HCT116 (cell line): Measurements from ENCODE around the gene FRMD4A. TPM values are rescaled to one million over a fixed set of nuclear protein-coding genes. Genes with fewer than 3 reads are reported as not detected.

Experiments used
- ATAC-seq: fragments of 200-7000 bp; cut with Tn5 transposase; 2 replicates; pipeline ENCODE4 v1.9.1; 2020; ENCODE audit warnings: mild to moderate bottlenecking, moderate library complexity
- BruUV-seq: library from RNA; stranded (reverse); fragments of 400-500 nt; replicated peaks from 2 replicates; lab custom pipeline; 2021; lab: Mats Ljungman, UMichigan
- CTCF ChIA-PET: fragments of 300-600 bp; sonication (Branson Sonifier 250); formaldehyde crosslinking; loops from one replicate; lab custom pipeline; 2021; ENCODE audit warnings: antibody characterized with exemption; lab: Charles Lee
- POLR2A ChIA-PET: fragments of 300-600, 350-600 bp; sonication (Branson Sonifier 250); formaldehyde crosslinking; loops from one replicate; lab custom pipeline; 2021; ENCODE audit warnings: antibody characterized with exemption; lab: Charles Lee
- RAD21 ChIA-PET, 2 experiments: fragments of 300-600 bp; sonication (Branson Sonifier 250); formaldehyde crosslinking; loops; one replicate each; lab custom pipeline; 2023; ENCODE audit warnings: low total read pairs in 2 of 2; ENCODE audit not compliant: uncharacterized antibody in 2 of 2, unreplicated experiment in 2 of 2, low non-redundant PET in 1 of 2; lab: Charles Lee
- DNase-seq: peaks from one replicate; pipeline ENCODE4 v3.0.0-alpha.2; 2010; ENCODE audit warnings: low read depth, low spot score
- H2AFZ ChIP-seq: fragments of 200-600 bp; shearing (Covaris generic), sonication (generic); 2 replicates; pipeline ENCODE4 v1.6.1; 2017; ENCODE audit warnings: low read depth, mixed run types, mixed read lengths, antibody characterized with exemption, low read length; ENCODE audit not compliant: poor library complexity, severe bottlenecking
- H3K27ac ChIP-seq: 2 replicates; pipeline ENCODE4 v1.5.1; 2012; ENCODE audit warnings: low read depth, low read length
- H3K27me3 ChIP-seq: fragments of 200-600 bp; sonication (generic); 2 replicates; pipeline ENCODE4 v1.6.1; 2016; ENCODE audit warnings: mixed run types, low read length, mixed read lengths; ENCODE audit not compliant: insufficient read depth
- H3K36me3 ChIP-seq, 2 experiments: fragments of 200-500 bp in 1 of 2; fragments of 200-600 bp in 1 of 2; sonication (Bioruptor generic) in 1 of 2; sonication (generic) in 1 of 2; 2 replicates each; pipeline versions ENCODE4 v1.5.1 to v1.6.1; 2014 to 2016; ENCODE audit warnings: low read length in 2 of 2, inconsistent platforms in 1 of 2, mixed read lengths in 1 of 2, mixed run types in 1 of 2; ENCODE audit not compliant: insufficient read depth in 2 of 2, control insufficient read depth in 1 of 2
- H3K4me1 ChIP-seq, 2 experiments: fragments of 200-600 bp in 1 of 2; sonication (generic) in 1 of 2; 2 replicates each; pipeline versions ENCODE4 v1.5.1 to v1.6.1; 2012 to 2017; ENCODE audit warnings: low read length in 2 of 2, inconsistent platforms in 1 of 2, mild to moderate bottlenecking in 1 of 2, mixed read lengths in 1 of 2, mixed run types in 1 of 2, moderate library complexity in 1 of 2; ENCODE audit not compliant: insufficient read depth in 2 of 2, control insufficient read depth in 1 of 2
- H3K4me2 ChIP-seq: fragments of 200-600 bp; sonication (generic); 2 replicates; pipeline ENCODE4 v1.6.1; 2017; ENCODE audit warnings: mixed run types, low read length, mixed read lengths
- H3K4me3 ChIP-seq, 2 experiments: fragments of 200-600 bp in 1 of 2; sonication (generic) in 1 of 2; replicated peaks in 1 of 2; 2 replicates each; pipeline ENCODE4 v1.5.1; 2011 to 2016; ENCODE audit warnings: low read length in 2 of 2, control low read depth in 1 of 2, low read depth in 1 of 2, mild to moderate bottlenecking in 1 of 2, mixed read lengths in 1 of 2, mixed run types in 1 of 2
- H3K79me2 ChIP-seq: fragments of 200-600 bp; sonication (generic); 2 replicates; pipeline ENCODE4 v1.6.1; 2017; ENCODE audit warnings: mild to moderate bottlenecking, mixed run types, low read length, moderate library complexity, mixed read lengths; ENCODE audit not compliant: insufficient read depth
- H3K9ac ChIP-seq: fragments of 200-600 bp; sonication (generic); 2 replicates; pipeline ENCODE4 v1.6.1; 2016; ENCODE audit warnings: low read length, mixed read lengths
- H3K9me2 ChIP-seq: fragments of 200-600 bp; sonication (generic), shearing (Covaris generic); 2 replicates; pipeline ENCODE4 v1.6.1; 2017; ENCODE audit warnings: mixed run types, mild to moderate bottlenecking, moderate library complexity; ENCODE audit not compliant: insufficient read depth
- H3K9me3 ChIP-seq, 2 experiments: fragments of 200-500 bp in 1 of 2; fragments of 200-600 bp in 1 of 2; sonication (Bioruptor generic) in 1 of 2; sonication (generic) in 1 of 2; 2 replicates each; pipeline ENCODE4 v1.6.1; 2014 to 2017; ENCODE audit warnings: low read length in 2 of 2, mixed read lengths in 2 of 2, inconsistent platforms in 1 of 2, low read depth in 1 of 2, mild to moderate bottlenecking in 1 of 2, mixed run types in 1 of 2, moderate library complexity in 1 of 2; ENCODE audit not compliant: control insufficient read depth in 1 of 2, insufficient read depth in 1 of 2
- H4K20me1 ChIP-seq: fragments of 200-600 bp; sonication (generic), shearing (Covaris generic); 2 replicates; pipeline ENCODE4 v1.6.1; 2017; ENCODE audit warnings: mixed run types, mild to moderate bottlenecking, moderate library complexity; ENCODE audit not compliant: insufficient read depth
- CBX3 ChIP-seq: IDR thresholded peaks from 2 replicates; pipeline ENCODE4 v1.6.1; 2012; ENCODE audit warnings: low read depth
- CEBPB ChIP-seq: IDR thresholded peaks from 2 replicates; pipeline ENCODE4 v1.6.1; 2012; ENCODE audit warnings: low read depth
- EGR1 ChIP-seq: IDR thresholded peaks from 2 replicates; pipeline ENCODE4 v1.6.1; 2012; ENCODE audit warnings: low read depth
- ELF1 ChIP-seq: IDR thresholded peaks from 2 replicates; pipeline ENCODE4 v1.6.1; 2012; ENCODE audit warnings: low read depth, borderline replicate concordance
- EZH2 ChIP-seq: fragments of 200-600 bp; sonication (generic); IDR thresholded peaks from 2 replicates; pipeline ENCODE4 v1.6.1; 2017; ENCODE audit warnings: antibody characterized with exemption, mixed run types
- EZH2phosphoT487 ChIP-seq: fragments of 200-600 bp; IDR thresholded peaks from 2 replicates; pipeline ENCODE4 v1.6.1; 2018; ENCODE audit warnings: antibody characterized with exemption, borderline replicate concordance
- FOSL1 ChIP-seq: IDR thresholded peaks from 2 replicates; pipeline ENCODE4 v1.6.1; 2012; ENCODE audit warnings: low read depth
- JUND ChIP-seq: IDR thresholded peaks from 2 replicates; pipeline ENCODE4 v1.6.1; 2012
- POLR2A ChIP-seq: IDR thresholded peaks from 2 replicates; pipeline ENCODE4 v1.7.0; 2011; ENCODE audit warnings: borderline replicate concordance; ENCODE audit not compliant: insufficient read depth, insufficient read length; ENCODE audit errors: extremely low read depth
- POLR2AphosphoS5 ChIP-seq: IDR thresholded peaks from 2 replicates; pipeline ENCODE4 v1.6.1; 2011; ENCODE audit warnings: mild to moderate bottlenecking, low read depth, low read length, moderate library complexity
- SIN3A ChIP-seq: IDR thresholded peaks from 2 replicates; pipeline ENCODE4 v1.6.1; 2012; ENCODE audit warnings: low read depth
- SRF ChIP-seq: IDR thresholded peaks from 2 replicates; pipeline ENCODE4 v1.6.1; 2012; ENCODE audit warnings: low read depth
- TCF7L2 ChIP-seq: IDR thresholded peaks from 2 replicates; pipeline ENCODE4 v1.7.0; 2011; ENCODE audit warnings: borderline replicate concordance, inconsistent platforms; ENCODE audit not compliant: insufficient read depth, insufficient read length; ENCODE audit errors: extremely low read depth
- YY1 ChIP-seq: IDR thresholded peaks from 2 replicates; pipeline ENCODE4 v1.6.1; 2011; ENCODE audit warnings: low read length, low read depth, moderate library complexity, mild to moderate bottlenecking; ENCODE audit not compliant: insufficient replicate concordance; ENCODE audit errors: extremely low read depth
- ZNF274 ChIP-seq: fragments of 200-500 bp; sonication (Bioruptor generic); IDR thresholded peaks from 2 replicates; pipeline ENCODE4 v1.6.1; 2014; ENCODE audit warnings: mild to moderate bottlenecking, low read depth, low read length, inconsistent platforms
- intact Hi-C: fragments of 100-400 bp; cut with micrococcal nuclease; formaldehyde crosslinking; loops from 2 replicates; pipeline ENCODE4 v1.10.0; 2022
- total RNA-seq: library from RNA; stranded (reverse); gene quantifications from one replicate; pipeline ENCODE4 v1.2.1, GENCODE V29; 2021; ENCODE audit not compliant: unreplicated experiment
- TF ChIP-seq, protein P1 (sequence below): IDR thresholded peaks from 2 replicates; pipeline ENCODE4 v1.6.1; 2011; ENCODE audit warnings: mild to moderate bottlenecking, low read length, moderate library complexity; ENCODE audit not compliant: insufficient replicate concordance; ENCODE audit errors: extremely low read depth
- TF ChIP-seq, protein P2 (sequence below), 3 experiments: fragments of 200-600 bp in 1 of 3; sonication (generic) in 1 of 3; IDR thresholded peaks in 2 of 3; conservative IDR thresholded peaks in 1 of 3; 2 replicates each; pipeline ENCODE4 v1.5.1; 2012 to 2017; ENCODE audit warnings: low read depth in 2 of 3, low read length in 2 of 3, antibody characterized with exemption in 1 of 3, borderline replicate concordance in 1 of 3, control low read depth in 1 of 3, mild to moderate bottlenecking in 1 of 3, mixed read lengths in 1 of 3, mixed run types in 1 of 3, moderate library complexity in 1 of 3; ENCODE audit not compliant: insufficient read depth in 1 of 3
- TF ChIP-seq, protein P3 (sequence below): IDR thresholded peaks from 2 replicates; pipeline ENCODE4 v1.6.1; 2012

Gene FRMD4A
- total RNA-seq, 1 experiment from 2014 or later: 0.20 TPM

DNA sequence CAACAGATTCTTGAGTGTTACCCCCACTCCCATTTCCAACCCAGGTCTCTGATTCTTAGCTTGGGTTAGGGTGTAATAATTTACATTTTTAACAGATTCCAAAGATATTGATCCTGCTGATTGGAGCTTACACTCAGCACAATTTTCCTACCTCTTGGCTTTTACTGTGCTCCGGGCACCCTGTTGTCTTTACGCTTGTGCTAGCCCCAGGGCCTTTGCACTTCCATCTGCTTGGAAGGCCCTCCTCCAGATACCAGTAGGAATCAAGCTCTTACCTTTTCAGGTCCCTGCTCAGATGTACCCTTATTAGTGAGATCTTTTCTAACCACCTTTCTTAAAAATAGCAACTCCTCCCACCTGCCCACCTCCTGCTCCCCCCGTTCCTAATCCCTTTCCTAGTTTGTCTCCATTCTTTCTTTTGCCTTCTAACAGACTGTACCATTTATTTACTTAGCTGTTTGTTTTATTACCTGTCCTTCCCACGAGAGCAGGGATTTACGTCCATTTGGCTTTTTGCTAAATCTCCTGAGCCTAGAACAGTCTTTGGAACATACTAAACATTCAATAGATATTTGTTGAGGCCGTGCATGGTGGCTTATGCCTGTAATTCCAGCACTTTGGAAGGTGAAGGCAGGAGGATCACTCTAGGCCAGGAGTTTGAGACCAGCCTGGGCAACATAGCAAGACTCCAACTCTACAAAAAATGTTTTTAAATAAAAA is 427.7 kb downstream of the FRMD4A start:
- Histone ChIP-seq H2AFZ (no peak overlapping the region), H3K36me3 (no peaks in the 10 kb centered on the region), H3K4me2 (no peak overlapping the region), H4K20me1 (no peaks in the 10 kb centered on the region), H3K9me3 (no peaks in the 10 kb centered on the region), H3K79me2 (no peaks in the 10 kb centered on the region), H3K9me2 (no peaks in the 10 kb centered on the region), H3K4me1 (no peaks in the 10 kb centered on the region), H3K4me3 (no peak overlapping the region), H3K9ac (no peak overlapping the region), H3K27me3 (peaks cover 12% of the 10 kb centered on the region; the same call in 1 of the 2 replicates), H3K27ac (no peak overlapping the region)
- BruUV-seq: no TSS peak
- POLR2A ChIA-PET: no interaction called here
- no peak for DNase-seq
- intact Hi-C loops: no loop called here
- CTCF ChIA-PET: no interaction called here
- TF ChIP-seq SIN3A (no peak), EZH2phosphoT487 (no peak)
- RAD21 ChIA-PET: no interaction called here
- no peak for ATAC-seq

DNA sequence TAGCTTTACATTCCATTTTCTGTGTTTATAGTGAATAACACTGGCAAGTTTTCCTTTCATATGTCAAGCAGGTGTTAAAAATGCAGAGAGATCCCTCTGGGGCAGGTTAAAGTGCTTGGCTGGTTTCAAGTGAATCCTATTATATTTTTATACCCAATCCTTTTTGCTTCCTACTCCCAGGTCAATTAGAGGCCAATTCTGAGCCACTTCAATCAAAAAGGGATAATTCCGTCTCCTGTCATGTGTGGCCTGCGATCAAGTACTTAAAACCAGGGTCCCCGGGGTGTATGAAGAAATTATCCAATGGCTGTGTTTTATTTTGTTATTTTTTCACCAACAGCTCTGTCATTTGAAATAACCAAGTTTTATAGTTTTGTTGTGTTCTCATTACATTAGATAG is 430.8 kb downstream of the FRMD4A start:
- CTCF ChIA-PET: no interaction called here
- H3K9ac ChIP-seq: no peak overlapping the region

More for the DNA sequence above, 430.8 kb downstream of the FRMD4A start:
- Histone ChIP-seq H3K79me2 (no peaks in the 10 kb centered on the region), H3K4me2 (no peak overlapping the region), H3K9me2 (no peaks in the 10 kb centered on the region), H3K27me3 (no peaks in the 10 kb centered on the region), H2AFZ (no peak overlapping the region), H3K9me3 (no peaks in the 10 kb centered on the region), H3K4me1 (no peaks in the 10 kb centered on the region), H3K4me3 (no peak overlapping the region), H3K27ac (no peak overlapping the region), H3K36me3 (no peaks in the 10 kb centered on the region), H4K20me1 (no peaks in the 10 kb centered on the region)
- POLR2A ChIA-PET: no interaction called here
- DNase-seq (no peak), ATAC-seq (no peak)
- BruUV-seq: no TSS peak
- RAD21 ChIA-PET: no interaction called here
- no peak for TF ChIP-seq SRF
- TF ChIP-seq, protein P1, sequence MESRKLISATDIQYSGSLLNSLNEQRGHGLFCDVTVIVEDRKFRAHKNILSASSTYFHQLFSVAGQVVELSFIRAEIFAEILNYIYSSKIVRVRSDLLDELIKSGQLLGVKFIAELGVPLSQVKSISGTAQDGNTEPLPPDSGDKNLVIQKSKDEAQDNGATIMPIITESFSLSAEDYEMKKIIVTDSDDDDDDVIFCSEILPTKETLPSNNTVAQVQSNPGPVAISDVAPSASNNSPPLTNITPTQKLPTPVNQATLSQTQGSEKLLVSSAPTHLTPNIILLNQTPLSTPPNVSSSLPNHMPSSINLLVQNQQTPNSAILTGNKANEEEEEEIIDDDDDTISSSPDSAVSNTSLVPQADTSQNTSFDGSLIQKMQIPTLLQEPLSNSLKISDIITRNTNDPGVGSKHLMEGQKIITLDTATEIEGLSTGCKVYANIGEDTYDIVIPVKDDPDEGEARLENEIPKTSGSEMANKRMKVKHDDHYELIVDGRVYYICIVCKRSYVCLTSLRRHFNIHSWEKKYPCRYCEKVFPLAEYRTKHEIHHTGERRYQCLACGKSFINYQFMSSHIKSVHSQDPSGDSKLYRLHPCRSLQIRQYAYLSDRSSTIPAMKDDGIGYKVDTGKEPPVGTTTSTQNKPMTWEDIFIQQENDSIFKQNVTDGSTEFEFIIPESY: no peak
- no peak for TF ChIP-seq TCF7L2
- TF ChIP-seq ZNF274: no peak
- TF ChIP-seq CEBPB: no peak
- TF ChIP-seq CBX3: no peak
- no peak for TF ChIP-seq POLR2A
- no peak for TF ChIP-seq EGR1
- no peak for TF ChIP-seq ELF1
- no peak for TF ChIP-seq YY1
- TF ChIP-seq, protein P2, sequence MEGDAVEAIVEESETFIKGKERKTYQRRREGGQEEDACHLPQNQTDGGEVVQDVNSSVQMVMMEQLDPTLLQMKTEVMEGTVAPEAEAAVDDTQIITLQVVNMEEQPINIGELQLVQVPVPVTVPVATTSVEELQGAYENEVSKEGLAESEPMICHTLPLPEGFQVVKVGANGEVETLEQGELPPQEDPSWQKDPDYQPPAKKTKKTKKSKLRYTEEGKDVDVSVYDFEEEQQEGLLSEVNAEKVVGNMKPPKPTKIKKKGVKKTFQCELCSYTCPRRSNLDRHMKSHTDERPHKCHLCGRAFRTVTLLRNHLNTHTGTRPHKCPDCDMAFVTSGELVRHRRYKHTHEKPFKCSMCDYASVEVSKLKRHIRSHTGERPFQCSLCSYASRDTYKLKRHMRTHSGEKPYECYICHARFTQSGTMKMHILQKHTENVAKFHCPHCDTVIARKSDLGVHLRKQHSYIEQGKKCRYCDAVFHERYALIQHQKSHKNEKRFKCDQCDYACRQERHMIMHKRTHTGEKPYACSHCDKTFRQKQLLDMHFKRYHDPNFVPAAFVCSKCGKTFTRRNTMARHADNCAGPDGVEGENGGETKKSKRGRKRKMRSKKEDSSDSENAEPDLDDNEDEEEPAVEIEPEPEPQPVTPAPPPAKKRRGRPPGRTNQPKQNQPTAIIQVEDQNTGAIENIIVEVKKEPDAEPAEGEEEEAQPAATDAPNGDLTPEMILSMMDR (IDR thresholded peaks at IDR 0.05 in 2 of 3, conservative IDR thresholded peaks at IDR 0.05 in 1 of 3; ENCODE audit: borderline replicate concordance in 1 of 3, insufficient read depth in 1 of 3, low read depth in 2 of 3, low read length in 2 of 3): no peak
- TF ChIP-seq POLR2AphosphoS5: no peak
- no peak for TF ChIP-seq JUND
- no peak for TF ChIP-seq EZH2
- TF ChIP-seq, protein P3, sequence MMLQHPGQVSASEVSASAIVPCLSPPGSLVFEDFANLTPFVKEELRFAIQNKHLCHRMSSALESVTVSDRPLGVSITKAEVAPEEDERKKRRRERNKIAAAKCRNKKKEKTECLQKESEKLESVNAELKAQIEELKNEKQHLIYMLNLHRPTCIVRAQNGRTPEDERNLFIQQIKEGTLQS: no peak
- no peak for TF ChIP-seq FOSL1
- intact Hi-C loops: no loop called here
